HT-29 (cell line): ENCODE data around the gene CTU2. TPM values are rescaled to one million over a fixed set of nuclear protein-coding genes. Genes with fewer than 3 reads are reported as not detected.

Experiments used
- DNase-seq: peaks from one replicate; pipeline ENCODE4 v3.0.0-alpha.2; 2015; ENCODE audit warnings: low spot score
- total RNA-seq: library from RNA; depleted of rRNA; stranded (reverse); fragments of >200 nt; shearing (Covaris generic); gene quantifications from 2 replicates; pipeline ENCODE4 v1.2.3, GENCODE V29; 2014

The CTU2 gene
- total RNA-seq, 1 experiment from 2014 or later, result 44.5 TPM

- peak; percentile 33 for DNase-seq
These were observed 7.5 kb downstream of the CTU2 start for GRCh38 chr16:88713568-88714419.

GRCh38 chr16:88714420-88715302 lies 8.4 kb downstream of the CTU2 start:
- DNase-seq, result no peak

DNA sequence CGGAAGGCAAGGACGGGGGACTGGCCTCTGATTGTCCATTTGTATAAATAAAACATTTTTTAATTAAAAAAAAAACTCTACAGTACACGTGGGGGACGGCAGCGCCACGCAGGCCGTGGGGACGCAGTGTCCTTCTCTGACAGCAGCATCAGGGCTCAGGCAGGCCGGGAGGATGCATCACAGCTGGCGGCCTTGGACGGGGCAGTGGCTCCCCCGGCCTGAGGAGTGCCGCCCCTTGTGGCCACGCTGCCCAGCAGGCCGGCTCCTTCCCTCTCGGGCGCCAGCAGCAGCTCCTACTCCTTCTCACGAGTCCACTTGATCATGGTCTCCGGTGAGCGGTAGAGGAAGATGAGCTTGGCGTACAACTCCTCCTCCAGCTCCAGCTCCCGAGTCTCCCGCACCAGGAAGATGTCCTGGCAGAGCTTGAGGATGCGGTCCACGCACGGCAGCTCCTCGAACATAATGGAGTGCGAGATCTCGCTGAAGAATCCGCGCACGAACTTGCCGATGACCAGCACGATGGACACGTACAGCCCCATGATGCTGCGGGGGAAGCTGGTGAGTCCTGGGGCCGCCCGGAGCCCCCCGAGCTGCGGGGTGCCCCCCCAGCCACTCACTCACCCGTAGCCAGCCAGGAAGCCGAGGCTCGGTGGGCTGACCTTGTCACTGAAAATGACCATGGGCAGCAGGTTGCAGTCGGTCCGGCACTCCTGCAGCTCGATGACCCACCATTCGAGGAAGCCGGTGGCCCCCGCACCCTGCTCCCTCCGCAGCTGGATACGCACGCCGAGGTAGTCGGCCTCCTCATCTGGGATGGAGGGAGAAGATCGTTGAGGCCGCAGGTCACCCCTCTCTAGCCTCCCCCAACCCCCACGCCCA lies 9.2 kb downstream of the CTU2 start:
- no peak for DNase-seq

- no peak for DNase-seq
These were observed 9.9 kb downstream of the CTU2 start for GRCh38 chr16:88716201-88716600.

GRCh38 chr16:88716601-88717001 lies 10.3 kb downstream of the CTU2 start:
- no peak for DNase-seq

GRCh38 chr16:88718178-88718577 lies 11.9 kb downstream of the CTU2 start:
- no peak for DNase-seq

DNA sequence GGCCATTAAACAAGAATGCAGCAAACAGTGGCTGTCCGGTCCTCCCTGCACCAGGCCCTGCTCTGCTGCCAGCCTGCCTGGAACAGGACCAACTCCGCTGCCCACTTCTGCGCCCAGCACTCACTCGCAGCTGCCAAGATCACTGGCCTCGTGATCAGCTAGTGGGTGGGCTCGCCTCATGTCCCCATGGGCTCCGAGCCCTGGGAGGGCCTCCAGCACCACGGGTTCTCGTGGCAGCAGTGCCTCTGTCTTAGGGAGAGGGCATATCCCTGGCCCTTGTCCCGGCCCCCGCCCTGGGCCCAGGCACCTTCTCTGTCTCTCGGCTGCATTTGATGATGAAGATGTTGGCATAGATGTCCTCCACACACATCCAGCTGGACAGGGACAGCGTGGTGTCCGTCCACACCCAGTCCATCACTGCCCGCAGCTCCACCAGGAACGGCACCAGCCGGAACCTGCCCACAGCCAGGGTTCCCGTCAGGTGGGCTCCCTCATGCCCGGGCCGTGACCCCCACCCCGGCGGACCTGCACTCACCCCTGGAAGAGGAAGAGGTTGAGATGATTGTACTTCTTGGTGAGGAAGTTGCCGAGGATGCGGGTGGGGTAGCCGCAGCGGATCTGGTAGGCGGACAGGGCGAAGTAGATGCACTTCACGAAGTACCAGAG lies 13.1 kb downstream of the CTU2 start:
- DNase-seq, result no peak

- no peak for DNase-seq
These were observed 13.6 kb downstream of the CTU2 start for GRCh38 chr16:88719933-88720296.

DNA sequence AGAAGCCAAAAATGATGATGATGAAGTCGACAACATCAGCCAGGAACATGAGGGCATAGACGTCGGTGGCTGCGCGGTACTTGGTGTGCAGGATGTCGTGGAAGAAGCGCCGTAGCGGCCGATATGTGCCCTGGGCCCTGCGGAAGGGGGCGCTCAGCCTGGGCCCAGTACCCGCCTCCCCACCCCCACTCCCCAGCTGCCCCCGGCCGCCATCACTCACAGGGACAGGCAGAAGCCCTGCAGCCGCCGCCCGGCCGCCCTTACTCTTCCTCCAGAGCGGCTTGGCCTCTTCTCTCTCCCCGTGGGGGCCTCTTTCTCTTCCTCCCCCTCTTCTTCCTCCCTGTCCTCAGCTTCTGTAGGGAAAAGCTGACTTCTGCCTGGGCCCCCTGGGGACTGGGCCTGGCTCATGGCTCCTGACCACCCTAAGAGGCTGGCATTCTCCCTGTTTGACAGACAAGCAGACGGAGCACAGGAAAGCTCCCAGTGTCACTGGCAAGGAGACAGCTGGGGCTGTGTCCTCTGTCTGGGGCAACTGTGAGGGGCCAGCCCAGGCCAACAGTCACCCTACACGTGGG lies 14.2 kb downstream of the CTU2 start:
- no peak for DNase-seq

GRCh38 chr16:88721236-88721635 lies 14.9 kb downstream of the CTU2 start:
- DNase-seq, result no peak

GRCh38 chr16:88721815-88722755 lies 15.8 kb downstream of the CTU2 start:
- DNase-seq, result no peak

GRCh38 chr16:88722784-88723506 lies 16.6 kb downstream of the CTU2 start:
- DNase-seq, result no peak

GRCh38 chr16:88723507-88723887 lies 17.2 kb downstream of the CTU2 start:
- no peak for DNase-seq

DNA sequence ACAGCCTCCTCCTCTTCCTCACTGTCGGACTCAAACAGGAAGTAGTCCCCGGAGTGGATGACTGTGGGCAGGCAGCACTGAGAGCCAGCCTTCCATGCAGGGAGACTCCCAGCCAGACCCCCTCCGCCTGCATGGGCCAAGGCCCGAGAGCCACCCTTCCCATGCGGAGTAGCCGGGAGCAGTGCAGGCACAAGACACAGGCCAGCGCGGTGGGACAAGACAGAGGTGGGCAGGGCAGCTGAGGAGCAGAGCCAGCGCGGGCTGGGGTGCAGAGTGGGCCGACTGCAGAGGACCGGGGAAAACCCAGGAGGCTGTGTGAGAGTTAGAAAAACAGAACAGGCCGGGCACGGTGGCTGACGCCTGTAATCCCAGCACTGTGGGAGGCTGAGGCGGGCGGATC lies 17.6 kb downstream of the CTU2 start:
- no peak for DNase-seq

GRCh38 chr16:88724855-88725555 lies 18.7 kb downstream of the CTU2 start:
- DNase-seq, result no peak

DNA sequence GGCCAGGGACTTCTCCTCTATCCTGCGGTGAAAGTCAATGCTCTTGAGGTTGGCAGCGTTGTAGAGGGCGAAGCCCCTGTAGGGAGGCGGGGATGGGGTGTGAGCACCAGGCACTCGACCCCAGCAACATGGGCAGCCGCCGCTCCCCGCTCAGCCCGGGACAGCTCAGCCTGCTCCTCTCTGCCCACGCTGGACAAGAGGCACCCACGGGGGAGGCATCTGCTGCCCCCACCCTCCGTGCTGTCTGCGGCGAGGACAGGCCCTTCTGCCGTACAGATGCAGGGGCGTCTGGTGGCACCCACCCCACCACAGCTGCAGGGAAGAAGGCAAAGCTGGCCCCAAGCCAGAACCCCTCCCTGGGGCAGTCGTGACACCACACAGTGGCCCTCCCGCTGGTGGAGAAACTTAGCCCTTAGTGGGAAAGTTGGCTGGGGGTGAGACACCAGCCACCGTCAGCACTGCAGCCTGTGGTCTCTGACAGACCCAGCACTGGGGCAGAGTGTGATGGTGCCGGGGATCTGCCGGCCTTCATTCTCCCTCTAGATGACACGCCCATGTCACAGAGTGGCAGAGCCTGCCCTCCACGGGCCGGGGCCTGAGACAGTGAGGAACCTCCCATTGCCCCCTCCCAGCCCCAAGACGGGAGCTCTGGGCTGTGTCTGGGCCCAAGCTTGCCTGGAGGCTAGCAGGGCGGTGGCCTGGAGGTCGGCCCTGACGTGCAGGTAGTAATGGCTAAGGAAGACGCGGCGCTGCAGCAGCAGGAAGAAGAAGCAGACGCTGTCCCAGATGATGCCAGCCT lies 19.5 kb downstream of the CTU2 start:
- DNase-seq, result no peak

DNA sequence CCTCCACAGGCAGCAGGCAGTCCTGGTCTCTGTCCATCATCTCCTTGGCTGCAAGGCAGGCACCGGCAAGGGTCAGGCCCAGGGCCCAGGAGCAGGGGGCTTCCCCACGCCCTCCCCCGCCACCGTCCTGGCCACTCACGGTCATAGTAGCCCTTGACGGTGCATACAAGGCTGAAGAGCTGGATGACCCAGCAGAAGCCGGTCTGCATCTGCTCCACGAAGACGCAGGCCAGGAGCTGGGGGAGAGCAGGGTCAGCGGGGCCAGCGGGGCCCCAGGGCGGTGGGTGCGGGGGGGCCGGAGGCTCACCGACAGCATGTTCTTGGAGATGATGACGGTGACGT lies 20.1 kb downstream of the CTU2 start:
- DNase-seq, result no peak

DNA sequence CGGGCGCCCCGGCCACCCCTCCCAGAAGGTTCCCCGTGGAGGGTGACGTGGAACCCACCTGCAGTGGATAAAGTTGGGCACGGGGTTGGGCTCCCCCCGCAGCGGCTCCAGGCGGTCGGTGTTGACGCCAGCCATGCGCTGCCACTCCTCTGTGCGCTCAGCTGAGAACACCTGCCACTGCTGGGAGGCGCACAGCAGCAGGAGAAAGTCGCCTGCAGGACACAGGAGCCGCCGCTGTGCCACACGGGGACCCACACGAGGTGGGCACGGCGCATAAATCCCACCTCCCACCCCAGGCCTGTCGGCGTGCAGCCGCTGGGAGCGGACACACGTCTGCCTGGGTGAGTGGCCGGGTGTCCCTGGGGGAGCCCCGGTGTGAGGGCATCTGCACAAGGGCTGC lies 20.7 kb downstream of the CTU2 start:
- no peak for DNase-seq
